ENCODE data around the gene POLN.
"Not testable (repeated sequence)": the region's sequence is repeated elsewhere in the genome, so short reads cannot be mapped to it uniquely, and the experiment has no call there.

Gene POLN

DNA sequence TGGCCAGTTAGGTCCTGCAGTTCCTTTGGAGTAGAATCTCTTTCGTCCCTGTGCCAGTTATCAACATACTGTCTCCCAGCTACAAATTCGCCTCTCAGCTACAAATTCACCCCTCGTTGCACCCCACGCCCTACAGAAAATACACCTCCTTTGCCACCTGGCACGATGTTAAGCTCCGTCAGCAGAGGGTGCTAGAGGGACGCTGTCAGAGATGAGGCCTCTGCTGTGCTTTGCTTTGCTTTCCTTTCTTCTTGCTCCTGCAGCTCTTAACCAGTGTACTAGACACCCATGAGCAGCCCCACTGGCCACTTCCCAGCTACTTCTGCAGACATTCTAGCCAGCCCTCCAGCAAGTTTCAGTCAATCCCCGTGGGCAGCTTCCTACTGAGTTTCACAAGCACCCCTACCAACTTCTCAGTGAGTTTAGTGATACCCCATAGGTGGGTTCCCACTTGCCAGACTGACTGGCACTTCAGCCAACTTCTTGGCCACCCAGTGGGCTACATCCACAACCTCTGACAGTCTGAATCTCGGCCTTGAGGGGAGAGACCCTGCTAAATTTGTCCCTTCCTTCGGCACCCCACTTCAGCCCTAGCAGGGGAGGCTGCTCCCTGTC is 21.8 kb downstream of the POLN start:
- peak; percentile 55 to 66 for DNase-seq (ENCODE audit: low read depth in 2 of 2)

DNA sequence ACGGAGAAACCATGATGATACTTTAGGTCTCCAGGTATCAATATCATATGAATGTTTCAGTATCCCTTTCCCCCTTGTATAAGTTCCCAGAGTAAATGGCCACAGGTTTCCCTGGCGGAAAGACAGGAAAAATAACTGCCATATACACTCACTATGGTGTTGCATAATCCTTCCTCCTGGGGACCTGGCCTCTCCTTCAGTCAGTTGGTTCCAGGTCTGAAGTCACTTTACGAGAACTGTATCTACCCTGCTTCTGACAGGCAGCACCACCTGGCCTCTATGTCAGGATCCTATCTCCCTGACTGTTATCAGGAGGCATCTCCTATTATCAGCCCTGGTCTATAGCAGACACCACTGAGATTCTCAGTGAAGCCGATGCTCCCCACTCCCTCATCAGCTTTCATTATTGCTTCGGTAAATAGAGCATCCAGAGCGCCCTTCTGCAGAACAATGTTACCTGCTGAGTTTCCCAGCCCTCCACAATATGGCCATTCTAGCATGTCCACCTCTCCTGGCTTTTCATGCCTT is 22.6 kb downstream of the POLN start:
- DNase-seq (ENCODE audit: low read depth in 2 of 2) = no peak

- no peak for DNase-seq (ENCODE audit: low read depth in 2 of 2)
Measured at GRCh38 chr4:2218436-2218835, 23.5 kb downstream of the POLN start.

DNA sequence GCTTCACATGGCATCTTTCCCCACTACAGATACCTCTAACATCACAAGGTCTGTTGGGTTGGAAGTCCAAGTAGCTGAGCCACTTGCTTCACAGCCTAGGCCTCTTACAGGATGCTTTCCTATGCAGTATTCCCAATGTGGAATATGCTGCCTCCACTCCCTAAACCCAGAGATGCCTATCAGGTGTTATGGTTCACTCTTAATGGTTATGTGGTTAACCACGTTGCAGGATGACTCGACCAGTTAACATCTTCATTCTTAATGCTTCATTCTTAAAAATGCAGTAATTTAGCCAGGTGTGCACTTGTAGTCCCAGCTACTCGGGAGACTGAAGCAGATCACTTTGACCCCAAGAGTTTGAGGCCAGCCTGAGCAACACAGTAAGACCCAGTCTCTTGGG is 24.2 kb downstream of the POLN start:
- no peak for DNase-seq (ENCODE audit: low read depth in 2 of 2)

DNA sequence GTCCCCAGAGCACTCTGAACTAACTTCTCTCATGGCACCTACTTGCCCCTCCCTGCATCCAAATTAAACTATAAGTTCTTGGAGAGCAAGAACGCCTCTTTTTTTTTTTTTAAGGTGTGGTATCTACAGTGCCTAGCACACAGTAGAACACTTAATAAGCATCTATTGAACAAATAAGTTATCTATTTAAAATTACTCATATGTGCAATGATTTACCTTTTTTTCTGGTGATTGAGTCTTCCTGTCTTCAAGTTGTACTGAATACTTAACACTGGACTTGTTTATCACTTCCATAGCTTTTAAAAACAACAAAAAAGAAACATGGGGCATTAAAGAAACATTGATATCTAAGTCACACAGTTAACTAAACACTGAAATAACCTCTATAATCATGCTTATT is 29.1 kb downstream of the POLN start:
- DNase-seq (ENCODE audit: low read depth in 2 of 2) = no peak

GRCh38 chr4:2202789-2203188 is 39.1 kb downstream of the POLN start:
- not testable (repeated sequence) for DNase-seq (ENCODE audit: low read depth in 2 of 2)

DNA sequence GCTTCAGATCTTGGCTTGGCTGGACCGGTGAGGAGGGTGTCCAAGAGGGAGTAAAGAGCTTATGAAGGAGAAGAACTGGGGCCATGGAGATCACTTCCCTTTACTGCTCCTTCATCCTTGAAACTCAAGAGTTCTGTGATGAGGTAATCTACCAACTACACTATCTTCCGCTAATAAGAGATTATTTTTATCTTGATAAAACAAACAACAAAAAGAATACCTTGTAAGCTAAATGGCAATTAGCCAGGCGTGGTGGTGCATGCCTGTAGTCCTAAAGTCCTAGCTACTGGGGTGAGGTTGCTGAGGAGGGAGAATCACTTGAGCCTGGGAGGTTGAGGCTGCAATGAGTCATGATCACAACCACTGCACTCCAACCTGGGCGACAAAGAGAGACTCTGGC is 47.4 kb downstream of the POLN start:
- DNase-seq (ENCODE audit: low read depth in 2 of 2) = no peak

- DNase-seq (ENCODE audit: low read depth in 2 of 2) = no peak
Measured at GRCh38 chr4:2193326-2193725, 48.6 kb downstream of the POLN start.

DNA sequence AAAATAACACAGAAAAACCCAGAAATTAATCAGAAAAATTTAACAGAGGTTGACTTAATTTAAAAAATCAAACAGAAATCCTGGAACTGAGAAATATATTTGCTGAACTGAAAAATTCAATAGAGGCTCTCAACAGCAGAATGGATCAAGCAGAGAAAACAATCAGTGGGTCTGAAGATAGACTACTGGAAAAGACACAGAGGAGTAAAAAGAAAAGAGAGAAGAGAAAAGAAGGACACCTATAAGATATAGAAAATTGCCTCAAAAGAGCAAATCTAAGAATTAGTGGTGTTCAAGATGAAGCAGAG is 55.1 kb downstream of the POLN start:
- no peak for DNase-seq (ENCODE audit: low read depth in 2 of 2)

DNA sequence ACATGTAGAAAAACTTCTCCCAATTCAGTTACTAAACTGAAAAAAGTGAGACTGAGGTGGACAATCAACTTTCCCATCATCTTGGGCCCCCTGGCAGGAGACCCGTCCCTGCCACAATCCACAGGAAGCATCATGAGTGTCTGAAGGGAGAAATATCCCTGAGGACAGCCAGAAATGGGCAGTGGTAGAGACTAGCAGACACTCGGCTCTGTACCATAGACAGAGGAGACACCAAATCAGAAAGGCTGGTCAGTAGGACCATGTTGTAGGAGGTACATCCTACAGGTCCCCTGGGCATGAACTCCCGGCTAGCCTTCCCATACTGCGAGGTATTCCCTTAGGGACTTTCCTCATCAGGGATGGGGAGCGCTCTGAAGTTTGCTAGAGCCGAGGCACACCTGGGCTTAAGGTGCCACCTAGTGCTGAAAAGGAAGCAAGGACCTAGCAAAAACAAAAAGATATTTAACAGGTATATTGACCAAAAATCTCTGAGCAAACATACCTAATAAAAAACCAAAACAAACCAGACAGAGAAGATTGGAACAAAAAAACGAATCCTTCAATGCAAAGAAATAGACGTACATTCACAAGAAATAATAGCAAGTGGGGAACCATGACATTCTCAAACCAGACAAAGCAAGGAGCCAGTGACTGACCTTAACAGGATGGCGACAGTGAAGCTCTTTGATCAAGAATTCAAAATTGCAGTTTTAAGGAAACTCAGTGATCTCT is 55.6 kb downstream of the POLN start:
- no peak for DNase-seq (ENCODE audit: low read depth in 2 of 2)

GRCh38 chr4:2183394-2183793 is 58.5 kb downstream of the POLN start:
- no peak for DNase-seq (ENCODE audit: low read depth in 2 of 2)

- DNase-seq (ENCODE audit: low read depth in 2 of 2) = no peak
Measured at GRCh38 chr4:2182994-2183393, 58.9 kb downstream of the POLN start.

- no peak for DNase-seq (ENCODE audit: low read depth in 2 of 2)
Measured at GRCh38 chr4:2180410-2180809, 61.5 kb downstream of the POLN start.

DNA sequence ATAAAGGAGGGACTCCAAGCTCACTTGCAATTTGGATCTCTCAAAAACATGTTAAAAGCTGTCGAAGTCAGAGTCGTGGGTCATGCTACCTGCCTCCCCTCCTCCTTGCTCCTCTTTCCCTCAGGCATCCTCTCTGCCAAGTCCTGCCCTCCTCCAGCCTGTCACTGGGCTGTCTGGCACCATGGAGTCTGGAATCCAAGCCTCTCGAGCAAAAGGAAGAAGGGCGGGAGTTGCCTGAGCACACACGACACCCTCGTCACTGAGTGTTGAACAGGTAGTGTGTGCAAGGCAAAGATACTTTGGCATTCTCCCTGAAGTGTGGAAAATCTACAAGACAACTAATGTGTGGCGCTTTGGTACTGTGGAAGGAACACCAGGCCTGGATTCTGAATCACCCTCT is 62.2 kb downstream of the POLN start:
- no peak for DNase-seq (ENCODE audit: low read depth in 2 of 2)

DNA sequence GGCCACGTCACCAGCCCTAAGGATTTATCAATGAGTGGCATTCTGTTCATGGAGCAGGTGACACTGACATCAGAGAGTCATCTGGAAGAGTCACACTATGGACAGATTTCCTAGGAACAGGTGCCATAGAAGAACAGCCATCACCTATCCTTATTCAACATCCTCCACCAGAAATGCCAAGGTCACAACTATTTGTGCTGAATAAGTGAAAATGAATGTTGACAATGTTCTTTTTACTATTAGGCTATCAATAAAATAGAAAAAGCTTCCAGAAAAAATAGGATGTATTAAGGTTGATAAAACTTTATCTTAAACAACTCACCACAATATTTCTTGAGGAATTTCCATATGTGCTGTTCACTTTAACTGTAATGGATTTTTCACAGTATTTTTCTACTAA is 62.9 kb downstream of the POLN start:
- no peak for DNase-seq (ENCODE audit: low read depth in 2 of 2)

DNA sequence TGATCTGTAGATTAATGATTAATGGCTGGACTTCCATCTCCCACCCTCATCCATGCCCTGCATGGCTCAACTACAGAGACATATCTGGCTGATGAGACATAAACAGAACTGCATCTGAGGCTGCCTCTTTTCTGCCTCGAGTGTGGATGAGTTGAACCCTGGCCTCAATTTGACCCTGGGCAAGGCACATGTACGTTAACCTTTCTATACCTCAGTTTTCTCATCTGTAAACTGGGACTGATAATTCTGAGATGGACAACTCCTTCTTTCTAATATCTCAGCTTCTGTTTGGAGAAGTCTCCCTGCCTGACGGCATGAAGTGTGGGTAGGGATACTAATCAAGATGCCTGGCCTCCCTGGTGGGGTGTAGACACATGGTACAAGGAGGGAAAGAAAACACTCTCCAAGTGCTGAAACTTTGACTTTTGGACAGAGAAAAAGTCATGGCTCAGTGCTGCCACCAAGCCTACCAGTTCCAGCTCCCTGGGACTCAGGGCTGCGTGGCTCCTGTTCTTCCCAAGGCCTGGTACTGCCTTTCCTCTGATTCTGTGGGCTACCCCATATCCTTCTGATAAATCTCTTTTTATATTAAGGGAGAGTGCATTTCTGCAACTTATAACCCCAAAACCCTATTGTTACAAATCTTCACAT is 64.4 kb downstream of the POLN start:
- DNase-seq (ENCODE audit: low read depth in 2 of 2) = no peak

GRCh38 chr4:2175990-2176698 is 65.8 kb downstream of the POLN start:
- DNase-seq (ENCODE audit: low read depth in 2 of 2) = no peak

- DNase-seq (ENCODE audit: low read depth in 2 of 2) = no peak
Measured at GRCh38 chr4:2174061-2174460, 67.9 kb downstream of the POLN start.

DNA sequence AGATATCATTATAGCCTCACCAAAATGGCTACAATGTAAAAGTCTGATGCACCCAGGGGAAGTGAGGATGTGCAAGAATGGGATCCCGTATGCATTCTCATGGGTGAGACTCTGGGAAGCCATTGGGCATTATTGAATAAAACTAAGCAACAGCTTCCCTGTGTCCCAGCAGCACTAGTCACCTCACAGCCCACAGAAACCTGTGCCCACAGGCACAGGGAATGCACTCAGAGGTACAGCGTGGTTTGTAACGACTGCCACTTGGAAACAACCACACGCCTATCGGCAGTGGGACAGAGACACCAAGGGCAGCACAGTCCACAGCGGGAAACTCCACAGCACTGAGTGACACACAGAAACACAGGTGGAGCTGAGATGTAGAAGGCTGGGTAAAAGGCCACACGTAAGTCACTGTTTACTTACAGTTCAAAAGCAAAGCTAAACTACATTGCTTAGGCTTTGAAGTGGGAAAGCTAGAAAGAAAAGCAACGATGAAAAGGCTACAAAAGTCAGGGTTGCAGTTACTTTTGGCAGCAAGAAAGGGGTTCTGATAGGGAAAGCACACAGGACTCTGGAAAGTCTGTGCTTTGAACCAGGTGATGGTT is 69.2 kb downstream of the POLN start:
- DNase-seq (ENCODE audit: low read depth in 2 of 2) = no peak

DNA sequence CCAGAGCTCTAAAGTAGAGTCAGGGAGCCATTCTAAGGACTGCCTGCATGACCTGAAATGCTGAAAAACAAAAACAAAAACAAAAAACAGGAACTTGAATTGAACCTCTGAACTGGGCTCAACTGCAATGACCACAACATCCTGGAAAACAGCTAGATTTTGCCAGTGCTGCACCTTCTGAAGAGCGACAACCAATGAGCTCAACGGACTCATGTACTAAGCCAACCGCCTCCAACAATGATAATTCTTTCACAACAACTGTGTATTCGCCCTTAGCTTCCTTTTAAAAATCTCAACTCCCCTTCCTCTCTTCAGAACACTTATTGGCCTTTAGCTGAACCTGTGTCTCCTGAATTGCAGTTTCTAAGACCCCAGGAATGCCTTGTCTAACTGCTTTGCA is 69.8 kb downstream of the POLN start:
- no peak for DNase-seq (ENCODE audit: low read depth in 2 of 2)

DNA sequence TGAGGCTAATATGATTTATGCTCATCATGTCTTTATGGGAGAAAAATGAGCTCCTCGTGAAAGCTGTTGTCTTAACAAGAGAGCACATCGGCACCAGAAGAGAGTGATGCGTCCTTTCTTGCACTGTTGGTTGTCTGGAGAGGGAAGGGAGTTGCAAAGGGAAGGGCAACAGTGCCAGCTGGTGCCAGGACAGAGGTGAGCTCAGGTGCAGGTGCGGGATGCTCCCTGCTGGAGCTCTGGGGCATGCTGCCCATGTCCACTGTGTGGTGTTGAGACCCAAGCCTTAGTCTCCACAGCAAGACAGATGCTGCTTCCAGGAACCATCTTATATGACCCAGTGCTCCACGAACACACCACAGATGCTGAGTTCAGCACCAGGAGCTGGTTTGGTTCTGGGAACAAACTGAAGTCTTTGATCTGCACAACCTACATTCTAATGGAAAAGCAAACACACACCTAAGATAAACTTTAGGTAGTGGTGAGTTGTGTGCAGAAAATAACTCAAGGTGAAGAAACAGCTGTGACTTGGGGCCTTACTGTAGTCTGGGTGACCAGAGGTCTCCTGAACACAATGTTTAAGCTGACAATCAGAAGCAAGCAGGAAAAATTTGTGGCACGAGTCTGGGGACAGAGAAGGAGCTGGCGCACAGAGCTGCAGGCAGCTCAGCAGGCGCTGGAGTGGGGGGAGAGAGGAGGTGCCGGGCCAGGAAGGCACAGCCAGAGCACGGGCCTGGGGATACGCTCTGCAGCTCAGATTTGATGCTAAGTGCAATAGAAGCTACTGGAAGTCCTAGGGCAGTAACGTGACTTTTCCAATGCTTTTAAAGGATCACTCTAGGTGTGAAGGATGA is 73.2 kb downstream of the POLN start:
- DNase-seq (ENCODE audit: low read depth in 2 of 2) = no peak
